HG03460 (cell line): ENCODE measurements around the gene COLEC11.

ENCODE experiments used
- ATAC-seq: cut with Tn5 transposase; IDR thresholded peaks from one replicate; pipeline ENCODE4 v1.9.1; 2021; ENCODE audit not compliant: unreplicated experiment

The COLEC11 gene

DNA sequence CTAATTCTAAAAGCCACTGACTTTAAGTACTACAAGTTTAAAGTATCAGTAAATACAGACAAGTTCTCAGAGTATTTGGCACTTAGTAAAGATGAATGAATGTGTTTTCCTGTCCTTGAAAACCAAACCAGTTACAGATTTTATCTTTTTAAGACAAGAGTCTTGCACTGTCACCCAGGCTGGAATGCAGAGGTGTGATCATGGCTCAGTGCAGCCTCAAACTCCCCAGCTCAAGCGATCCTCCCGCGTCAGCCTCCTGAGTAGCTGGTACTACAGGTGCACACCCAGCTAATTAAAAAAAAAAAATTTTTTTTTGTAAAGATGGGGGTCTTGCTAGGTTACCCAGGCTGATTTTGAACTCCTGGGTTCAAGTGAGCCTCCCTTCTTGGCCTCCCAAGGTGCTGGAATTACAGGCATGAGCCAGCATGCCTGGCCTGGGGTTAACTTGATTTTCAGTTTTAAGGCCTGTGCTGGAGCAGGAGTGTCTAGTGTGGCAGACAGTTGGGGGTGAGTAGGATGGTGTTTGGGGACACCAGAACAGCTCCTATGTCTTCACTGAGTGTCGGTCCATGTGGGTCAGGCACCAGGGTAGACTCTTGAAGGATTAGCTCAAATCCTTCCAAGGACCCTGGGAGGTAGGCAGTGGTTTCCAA is 10.2 kb upstream of the COLEC11 start:
- no peak for ATAC-seq

GRCh38 chr2:3585261-3586109 is 9.4 kb upstream of the COLEC11 start:
- ATAC-seq: no peak

DNA sequence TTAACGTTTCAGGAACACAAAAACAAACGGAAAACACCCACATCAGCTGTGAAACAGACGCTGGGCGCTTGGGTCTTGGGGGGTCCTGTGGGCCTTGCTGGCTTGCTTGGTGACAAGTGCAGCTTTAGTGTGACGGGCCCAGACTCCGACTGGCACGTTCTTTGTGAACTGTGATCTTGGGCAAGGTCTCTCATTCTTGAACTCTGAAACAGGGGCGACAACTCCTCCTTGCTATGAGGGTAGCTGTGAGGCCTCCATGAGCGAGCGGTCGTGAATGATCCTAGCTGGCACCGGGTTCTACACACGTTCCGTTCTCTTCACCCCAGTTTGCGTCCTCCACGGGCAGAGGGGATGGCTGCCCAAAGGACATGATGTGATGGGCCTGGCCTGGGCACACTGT is 8.7 kb upstream of the COLEC11 start:
- ATAC-seq: no peak

- ATAC-seq: no peak
These were observed 7.9 kb upstream of the COLEC11 start for GRCh38 chr2:3587021-3587420.

- no peak for ATAC-seq
These were observed 7.5 kb upstream of the COLEC11 start for GRCh38 chr2:3587432-3587831.

DNA sequence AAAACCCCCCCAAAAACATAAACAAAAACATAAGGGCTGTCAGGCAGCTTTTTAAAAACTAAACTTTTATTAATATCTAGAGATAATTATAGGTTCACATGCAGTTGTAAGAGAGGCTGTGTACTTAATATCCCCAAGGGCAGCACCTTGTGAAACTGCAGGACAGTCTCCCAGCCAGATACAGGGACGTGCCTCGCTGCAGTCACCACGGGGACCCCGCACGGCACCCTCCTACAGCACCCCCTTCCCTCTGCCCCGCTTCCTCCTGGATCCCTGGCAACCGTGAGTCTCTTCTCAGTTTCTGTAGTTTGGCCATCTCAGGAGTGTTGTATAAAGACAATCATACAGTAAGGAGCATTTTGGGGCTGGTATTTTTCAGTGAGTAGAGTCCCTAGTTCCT is 6.8 kb upstream of the COLEC11 start:
- ATAC-seq: no peak

- ATAC-seq: no peak
These were observed 5.8 kb upstream of the COLEC11 start for GRCh38 chr2:3589086-3589485.

DNA sequence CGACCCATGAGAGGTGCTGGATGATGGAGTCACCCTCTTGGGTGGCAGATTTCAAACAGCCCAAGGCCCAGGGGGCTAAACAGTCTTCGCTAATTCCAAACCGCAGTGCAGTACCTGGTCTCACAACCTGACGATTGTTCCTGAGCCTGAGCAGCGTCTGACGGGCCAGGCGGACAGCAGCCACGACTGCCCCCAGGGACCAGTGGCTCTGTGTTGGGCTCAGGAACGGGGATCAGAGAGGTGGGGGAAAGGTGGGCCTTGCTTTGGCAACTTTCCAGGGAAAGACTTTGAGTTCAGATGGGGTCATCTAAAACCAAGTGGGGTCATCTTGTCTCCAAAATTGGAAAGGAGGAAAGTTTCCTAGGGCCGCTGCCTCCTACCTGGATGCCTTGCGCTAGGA is 492 bp downstream of the COLEC11 start:
- ATAC-seq: no peak

GRCh38 chr2:3595985-3596384 is 1.1 kb downstream of the COLEC11 start:
- ATAC-seq: peak; percentile 89

DNA sequence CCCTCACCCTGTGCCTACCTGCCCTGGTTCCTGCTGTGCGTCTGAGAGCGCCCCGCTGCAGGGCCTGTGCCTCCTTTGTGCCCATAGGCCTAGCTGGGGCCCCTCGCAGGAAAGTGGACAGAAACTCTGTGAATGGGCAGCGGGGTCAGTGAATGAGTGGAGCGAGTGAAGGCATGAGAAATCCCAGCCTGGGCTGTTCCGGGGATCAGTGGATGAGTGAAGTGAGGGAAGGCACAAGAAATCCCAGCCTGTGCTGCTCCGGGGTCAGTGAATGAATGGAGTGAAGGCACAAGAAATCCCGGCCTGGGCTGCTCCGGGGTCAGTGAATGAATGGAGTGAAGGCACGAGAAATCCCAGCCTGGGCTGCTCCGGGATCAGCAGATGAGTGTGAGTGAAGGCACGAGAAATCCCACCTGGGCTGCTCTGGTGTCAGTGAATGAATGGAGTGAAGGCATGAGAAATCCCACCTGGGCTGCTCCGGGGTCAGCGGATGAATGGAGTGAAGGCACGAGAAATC is 2.0 kb downstream of the COLEC11 start:
- ATAC-seq: no peak

DNA sequence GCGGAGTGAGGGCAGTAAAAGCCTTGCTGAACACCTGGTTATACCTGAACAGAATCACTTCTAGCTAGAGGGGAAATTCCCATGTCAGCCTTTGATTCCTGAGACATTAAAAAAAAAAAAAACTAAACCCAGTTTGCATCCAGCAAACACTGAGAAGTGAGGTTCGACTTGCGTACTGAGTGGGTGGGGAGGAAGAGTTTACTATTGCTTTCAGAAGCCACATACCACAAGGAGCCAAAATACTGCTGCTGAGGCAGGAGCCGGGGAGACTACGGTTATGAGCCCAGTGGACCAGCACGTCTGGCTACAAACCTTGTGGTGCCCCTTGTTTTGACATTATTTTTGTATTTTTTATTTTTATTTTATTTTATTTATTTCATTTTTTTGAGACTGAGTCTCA is 2.7 kb downstream of the COLEC11 start:
- no peak for ATAC-seq

GRCh38 chr2:3598197-3598910 is 3.4 kb downstream of the COLEC11 start:
- ATAC-seq: no peak

DNA sequence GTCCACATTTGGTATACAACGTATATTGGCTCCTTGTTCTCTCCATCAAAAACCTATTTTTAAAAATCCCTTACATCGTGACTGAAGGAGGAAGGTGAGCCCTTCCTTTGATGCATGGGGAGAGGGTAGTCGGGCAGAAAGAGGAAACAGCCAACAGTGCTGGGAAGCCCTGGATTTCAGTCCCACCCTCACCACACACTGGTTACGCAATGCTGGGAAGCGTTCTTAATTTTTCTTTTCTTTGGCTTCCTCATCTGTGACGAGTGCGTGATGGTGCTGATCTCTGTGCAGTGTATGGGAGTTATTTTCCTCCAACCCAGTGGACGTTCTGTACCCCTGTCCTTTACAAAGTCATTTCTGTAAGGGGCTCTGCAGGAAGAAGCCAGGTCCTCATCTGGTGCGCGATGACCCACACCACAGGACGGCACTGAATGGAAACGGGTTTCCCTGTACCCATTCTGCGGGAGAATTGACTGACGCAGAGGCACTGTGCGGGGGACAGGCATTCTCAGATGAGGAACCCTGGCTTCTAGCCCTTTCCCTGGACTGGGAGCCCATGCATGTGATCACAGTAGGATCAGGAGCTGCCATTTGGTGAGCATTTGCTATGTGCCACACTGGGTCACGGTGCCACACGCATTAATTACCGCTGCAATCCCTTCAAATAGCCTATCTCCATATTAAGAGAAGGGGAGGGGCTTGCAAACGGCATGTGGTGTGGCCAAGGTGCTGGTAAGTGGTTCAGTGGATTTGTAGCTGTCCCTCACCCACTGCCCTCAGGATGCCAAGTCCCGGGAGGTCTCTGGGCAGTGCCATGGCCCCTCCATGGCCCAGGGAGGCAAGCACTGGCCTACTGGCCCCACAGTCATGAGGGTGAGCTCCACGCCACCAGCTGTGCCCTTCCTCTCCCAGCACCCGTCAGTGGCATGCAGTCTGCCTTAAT is 4.3 kb downstream of the COLEC11 start:
- no peak for ATAC-seq

- no peak for ATAC-seq
These were observed 5.4 kb downstream of the COLEC11 start for GRCh38 chr2:3600256-3600855.

DNA sequence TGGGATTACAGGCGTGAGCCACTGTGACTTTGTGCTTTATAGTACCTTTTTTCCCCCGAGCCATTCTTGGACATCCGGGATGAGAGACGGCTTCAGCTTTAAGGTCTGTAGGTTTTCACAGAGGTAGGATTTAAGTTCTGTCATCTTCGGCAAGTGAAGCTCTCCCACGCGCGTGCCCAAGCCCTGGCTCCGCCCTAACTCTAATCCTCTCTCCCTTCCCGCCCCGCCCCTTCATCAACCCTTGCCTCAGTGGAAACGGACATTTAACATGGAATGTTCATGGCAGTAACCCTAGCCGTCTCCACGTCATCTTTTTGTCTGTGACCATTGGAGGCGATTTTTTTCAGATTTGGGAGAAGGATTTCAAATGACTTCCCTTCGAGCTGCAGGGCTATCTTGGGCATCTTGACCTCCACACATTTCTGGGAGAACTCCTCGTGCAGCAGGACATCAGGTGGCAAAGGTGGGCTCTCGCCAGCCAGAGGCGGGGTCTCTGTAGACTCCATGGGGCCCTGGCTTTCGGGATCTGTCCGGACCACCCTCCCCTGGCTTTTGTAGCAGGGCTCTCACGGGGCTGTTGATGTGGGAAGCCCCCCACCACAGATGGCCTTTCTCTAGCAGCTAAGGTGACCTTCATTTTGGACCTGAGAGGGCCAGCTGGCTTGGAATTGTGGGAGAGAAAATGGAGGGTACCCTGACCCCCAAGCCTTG is 6.8 kb downstream of the COLEC11 start:
- no peak for ATAC-seq

- ATAC-seq: no peak
These were observed 7.8 kb downstream of the COLEC11 start for GRCh38 chr2:3602553-3603339.

DNA sequence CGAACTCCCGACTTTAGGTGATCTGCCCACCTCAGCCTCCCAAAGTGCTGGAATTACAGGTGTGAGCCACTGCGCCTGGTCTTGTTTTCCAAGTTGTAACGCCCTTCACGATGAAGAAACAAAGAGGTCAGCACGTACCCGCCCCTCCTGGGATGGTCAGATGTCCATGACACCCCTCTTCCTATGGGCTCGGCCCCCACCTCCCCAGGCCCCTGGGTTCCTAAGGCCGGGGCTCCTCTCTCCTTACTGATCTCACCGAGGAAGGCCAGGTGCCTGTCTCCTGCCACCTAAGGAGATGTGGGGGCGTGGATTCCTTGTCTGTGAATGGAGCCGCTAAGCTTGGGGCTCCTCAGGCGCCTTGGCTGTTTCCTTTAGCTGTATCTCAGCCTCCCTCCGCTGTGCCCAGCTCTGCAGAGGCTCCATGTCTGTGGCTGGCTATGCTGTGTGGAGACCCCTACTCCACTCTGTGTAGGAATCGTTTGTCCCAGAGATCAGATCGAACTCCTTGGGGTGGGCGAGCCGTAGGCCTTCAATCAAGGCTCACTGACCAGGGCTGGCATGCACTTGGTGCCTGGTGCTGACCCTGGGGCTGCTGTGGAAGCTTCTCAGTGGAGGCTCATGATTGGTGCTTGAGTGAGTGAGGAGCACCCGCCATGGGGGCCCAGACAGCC is 8.8 kb downstream of the COLEC11 start:
- no peak for ATAC-seq

DNA sequence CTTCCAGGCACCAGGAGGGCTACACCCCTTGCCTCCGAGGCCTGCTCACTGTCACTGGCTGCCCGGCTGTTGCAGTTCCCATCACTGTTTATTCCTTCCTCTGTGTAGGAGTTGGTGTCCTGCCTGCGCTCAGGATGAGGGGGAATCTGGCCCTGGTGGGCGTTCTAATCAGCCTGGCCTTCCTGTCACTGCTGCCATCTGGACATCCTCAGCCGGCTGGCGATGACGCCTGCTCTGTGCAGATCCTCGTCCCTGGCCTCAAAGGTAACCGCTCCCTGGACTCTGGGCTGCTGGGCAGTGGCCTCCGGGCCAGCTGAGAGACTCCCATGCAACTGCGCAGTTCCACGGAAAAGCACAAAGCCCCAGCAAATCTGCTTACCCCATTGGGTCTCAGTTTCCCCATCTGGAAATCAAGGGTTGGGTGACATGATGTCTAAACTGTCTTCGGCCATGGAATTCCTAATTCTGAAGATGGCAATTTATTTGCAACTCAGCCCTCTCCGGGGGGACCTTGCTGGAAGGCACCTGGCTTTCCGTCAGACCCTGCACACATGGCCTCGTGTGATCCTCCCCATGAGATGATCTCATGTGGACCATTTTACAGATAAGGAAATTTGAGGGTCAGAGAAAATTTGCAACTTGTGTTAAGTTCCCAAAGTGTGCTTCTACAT is 9.4 kb downstream of the COLEC11 start:
- no peak for ATAC-seq
